Activated CD4-positive, alpha-beta memory T cell treated with anti-CD3 and anti-CD28 coated beads for 36 hours (primary cell): ENCODE data around the gene CCN5. TPM values are rescaled to one million over a fixed set of nuclear protein-coding genes. Genes with fewer than 3 reads are reported as not detected.
"Not testable (repeated sequence)": the region's sequence is repeated elsewhere in the genome, so short reads cannot be mapped to it uniquely, and the experiment has no call there.

Source experiments
- CTCF ChIA-PET: fragments of 350-600 bp; sonication (Branson Sonifier 250); formaldehyde crosslinking; loops from one replicate; lab custom pipeline; 2021; ENCODE audit warnings: antibody characterized with exemption, inconsistent platforms; lab: Charles Lee
- POLR2A ChIA-PET: fragments of 350-600 bp; sonication (Branson Sonifier 250); formaldehyde crosslinking; loops from one replicate; lab custom pipeline; 2021; ENCODE audit warnings: antibody characterized with exemption; lab: Charles Lee
- DNase-seq: peaks from one replicate; pipeline ENCODE4 v3.0.0-alpha.2; 2020
- H3K27ac Mint-ChIP-seq: one replicate; pipeline ENCODE4 v1.8.0; 2021; ENCODE audit warnings: mixed read lengths
- H3K27me3 Mint-ChIP-seq: one replicate; pipeline ENCODE4 v1.8.0; 2021; ENCODE audit warnings: mixed read lengths
- H3K36me3 Mint-ChIP-seq: one replicate; pipeline ENCODE4 v1.8.0; 2021; ENCODE audit warnings: mixed read lengths
- H3K4me1 Mint-ChIP-seq: one replicate; pipeline ENCODE4 v1.8.0; 2021; ENCODE audit warnings: low read depth, mixed read lengths
- H3K4me3 Mint-ChIP-seq: one replicate; pipeline ENCODE4 v1.8.0; 2021; ENCODE audit warnings: mild to moderate bottlenecking, mixed read lengths
- H3K9me3 Mint-ChIP-seq: one replicate; pipeline ENCODE4 v1.8.0; 2021; ENCODE audit warnings: mixed read lengths
- intact Hi-C: fragments of 100-400 bp; cut with micrococcal nuclease; formaldehyde crosslinking; loops from one replicate; pipeline ENCODE4 v1.15.1; 2023
- total RNA-seq, 2 experiments: library from RNA; stranded (reverse); gene quantifications; one replicate each; pipeline ENCODE4 v1.2.3, GENCODE V29; 2021

The CCN5 gene, protein sequence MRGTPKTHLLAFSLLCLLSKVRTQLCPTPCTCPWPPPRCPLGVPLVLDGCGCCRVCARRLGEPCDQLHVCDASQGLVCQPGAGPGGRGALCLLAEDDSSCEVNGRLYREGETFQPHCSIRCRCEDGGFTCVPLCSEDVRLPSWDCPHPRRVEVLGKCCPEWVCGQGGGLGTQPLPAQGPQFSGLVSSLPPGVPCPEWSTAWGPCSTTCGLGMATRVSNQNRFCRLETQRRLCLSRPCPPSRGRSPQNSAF
- total RNA-seq, result not detected

DNA sequence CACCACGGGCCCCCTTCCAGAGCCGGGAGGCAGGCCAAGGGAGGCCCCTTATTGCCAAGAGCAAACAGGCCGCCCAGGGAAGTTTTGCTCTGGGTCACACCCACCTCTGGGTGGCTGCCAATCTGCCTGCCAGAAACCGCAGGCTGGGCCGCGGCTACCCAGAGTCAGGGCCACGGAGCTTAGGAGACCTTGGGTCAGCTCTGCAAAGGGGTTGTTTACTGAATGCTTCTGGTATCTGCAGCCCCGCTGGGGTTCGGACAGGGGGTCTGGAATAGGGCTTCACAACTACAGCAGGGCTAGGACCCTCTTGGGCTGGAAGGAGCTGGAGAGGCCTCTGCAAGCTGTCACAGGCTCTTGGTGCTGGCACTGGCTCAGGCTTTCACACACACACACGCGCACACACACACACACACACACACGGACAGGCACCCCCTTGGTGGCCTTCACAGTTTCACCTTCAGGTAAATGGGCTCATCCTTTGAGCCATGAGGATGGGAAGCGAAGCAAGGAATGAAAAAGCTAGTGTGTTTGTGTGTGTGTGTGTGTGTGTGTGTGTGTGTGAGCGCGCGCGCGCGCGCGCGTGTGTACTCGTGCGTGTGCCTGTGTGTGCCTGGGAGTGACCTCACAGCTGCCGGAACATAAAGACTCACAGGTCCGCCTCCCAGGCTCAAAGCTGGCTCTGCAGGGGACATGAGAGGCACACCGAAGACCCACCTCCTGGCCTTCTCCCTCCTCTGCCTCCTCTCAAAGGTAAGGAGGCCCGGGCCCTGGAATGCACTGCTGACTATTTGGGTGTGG, at the start of gene CCN5:
CCN5 (plus strand) TSS at position 669 of the 798 bp plus-strand sequence; CDS start at position 691, 22 bp downstream.
- Mint-ChIP-seq H3K27ac (no peak within 1 kb of the TSS), H3K36me3 (no peaks in the 10 kb centered on the region)
- CTCF ChIA-PET, result no interaction called here

DNA sequence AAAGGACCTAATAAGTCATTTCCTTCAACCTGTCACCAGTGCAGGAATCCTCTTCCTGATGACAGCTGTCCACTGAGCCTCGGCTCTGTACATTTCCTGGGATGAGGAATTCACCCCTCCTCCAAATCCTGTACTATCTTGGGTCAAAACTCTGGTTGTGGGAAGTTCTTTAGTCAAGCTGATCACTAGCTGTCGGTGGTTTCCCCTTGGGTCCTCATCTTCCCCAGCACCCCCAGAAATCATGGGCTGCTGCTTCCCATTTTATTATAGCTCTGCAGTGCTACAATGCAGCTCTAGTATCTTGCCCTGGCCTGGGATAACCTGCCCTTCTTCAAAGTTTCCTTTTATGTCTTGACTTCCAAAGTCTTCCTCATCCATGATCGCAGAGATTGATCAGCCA, 49.1 kb upstream of the CCN5 start:
- H3K27ac Mint-ChIP-seq, result no peak overlapping the region
- ChIA-PET CTCF (interaction anchor here (1.0 to 1.2 kb wide), 2 partner anchors 18 to 20 kb away, joined by 4 read pairs; no protein-coding TSS in a partner anchor), POLR2A (no interaction called here)
- DNase-seq, result no peak
- H3K27me3 Mint-ChIP-seq, result no peaks in the 10 kb centered on the region
- H3K9me3 Mint-ChIP-seq, result no peaks in the 10 kb centered on the region
- peaks cover 13% of the 10 kb centered on the region for H3K4me1 Mint-ChIP-seq
- intact Hi-C loops, result no loop called here
- H3K36me3 Mint-ChIP-seq, result no peaks in the 10 kb centered on the region
- H3K4me3 Mint-ChIP-seq, result no peak overlapping the region

More for the DNA sequence above, at the start of gene CCN5:
- no peaks in the 10 kb centered on the region for H3K4me1 Mint-ChIP-seq
- H3K4me3 Mint-ChIP-seq, result no peak within 1 kb of the TSS
- H3K27me3 Mint-ChIP-seq, result peaks cover 1% of the 10 kb centered on the region
- intact Hi-C loops, result no loop called here
- POLR2A ChIA-PET, result no interaction called here
- DNase-seq, result no peak
- H3K9me3 Mint-ChIP-seq, result no peaks in the 10 kb centered on the region

DNA sequence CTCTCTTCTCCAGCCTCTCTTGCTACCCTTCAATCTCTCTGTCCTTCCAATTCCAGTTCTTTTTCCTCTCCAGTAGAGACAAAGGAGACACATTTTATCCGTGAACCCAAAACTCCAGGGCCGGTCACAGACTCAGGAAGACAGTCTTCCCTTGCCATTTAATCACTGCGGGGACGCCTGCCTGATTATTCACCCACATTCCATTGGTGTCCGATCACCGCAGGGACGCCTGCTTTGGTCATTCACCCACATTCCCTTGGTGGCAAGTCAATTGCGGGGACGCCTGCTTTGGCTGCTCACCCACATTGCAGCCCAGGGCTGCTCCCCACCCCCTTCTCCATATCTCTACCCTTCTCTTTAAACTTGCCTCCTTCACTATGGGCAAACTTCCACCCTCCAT, 44.3 kb upstream of the CCN5 start:
- H3K36me3 Mint-ChIP-seq, POLR2A ChIA-PET, H3K27ac Mint-ChIP-seq, H3K9me3 Mint-ChIP-seq, DNase-seq, CTCF ChIA-PET, H3K27me3 Mint-ChIP-seq: not testable (repeated sequence)
- peak overlapping the region; percentile 71 for H3K4me3 Mint-ChIP-seq
- intact Hi-C loops, result loop anchor here (2.0 kb wide), 1 partner anchor 20 kb away; the partner anchor contains the start of gene ADA
- peaks cover 27% of the 10 kb centered on the region for H3K4me1 Mint-ChIP-seq

DNA sequence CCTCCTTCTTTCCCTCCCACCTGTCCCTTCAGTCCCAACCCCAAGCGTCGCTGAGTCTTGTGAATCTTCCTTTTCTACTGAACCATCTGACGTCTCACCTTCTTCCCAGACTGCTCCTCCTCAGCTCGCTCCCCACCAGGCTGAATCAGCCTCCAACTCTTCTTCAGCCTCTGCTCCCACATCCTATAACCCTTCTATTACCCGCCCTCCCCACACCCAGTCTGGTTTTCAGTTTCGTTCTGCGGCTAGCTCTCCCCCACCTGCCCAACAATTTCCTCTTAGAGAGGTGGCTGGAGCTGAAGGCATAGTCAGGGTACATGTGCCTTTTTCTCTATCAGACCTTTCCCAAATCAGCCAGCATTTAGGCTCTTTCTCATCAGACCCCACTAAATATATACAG, 43.6 kb upstream of the CCN5 start:
- Mint-ChIP-seq H3K4me1 (peaks cover 27% of the 10 kb centered on the region), H3K27ac (peak overlapping the region; percentile 57), H3K4me3 (peak overlapping the region; percentile 71)
- ChIA-PET CTCF (interaction anchor here (0.8 to 2.2 kb wide), 4 partner anchors 11 to 62 kb away, joined by 3 to 15 read pairs (median 7); no protein-coding TSS in a partner anchor), POLR2A (interaction anchor here (1.6 kb wide), 1 partner anchor 27 kb away, joined by 4 read pairs; no protein-coding TSS in a partner anchor)
- peak; percentile 86 for DNase-seq
- not testable (repeated sequence) for H3K9me3 Mint-ChIP-seq, H3K36me3 Mint-ChIP-seq, H3K27me3 Mint-ChIP-seq
- intact Hi-C loops, result loop anchor here (2.0 kb wide), 1 partner anchor 21 kb away; the partner anchor contains the start of gene ADA

DNA sequence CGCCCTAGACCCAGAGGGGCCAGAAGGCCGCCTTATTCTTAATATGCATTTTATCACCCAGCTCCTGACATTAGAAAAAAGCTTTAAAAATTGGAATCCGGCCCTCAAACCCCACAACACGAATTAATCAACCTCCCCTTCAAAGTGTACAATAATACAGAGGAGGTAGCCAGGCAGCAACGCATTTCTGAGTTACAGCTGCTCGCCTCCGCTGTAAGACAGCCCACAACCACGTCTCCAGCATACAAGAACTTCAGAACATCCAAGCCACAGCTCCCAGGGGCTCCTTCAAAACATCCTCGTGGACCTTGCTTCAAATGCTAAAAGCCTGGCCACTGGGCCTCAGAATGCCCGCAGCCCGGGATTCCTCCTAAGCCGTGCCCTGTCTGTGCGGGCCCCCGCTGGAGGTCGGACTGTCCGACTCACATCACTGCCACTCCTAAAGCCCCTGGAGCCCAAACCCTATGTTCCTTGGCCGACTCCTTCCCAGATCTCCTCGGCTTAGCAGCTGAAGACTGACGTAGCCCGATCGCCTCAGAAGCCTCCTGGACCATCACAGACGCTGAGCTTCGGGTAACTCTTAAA, 42.8 kb upstream of the CCN5 start:
- not testable (repeated sequence) for H3K27ac Mint-ChIP-seq

DNA sequence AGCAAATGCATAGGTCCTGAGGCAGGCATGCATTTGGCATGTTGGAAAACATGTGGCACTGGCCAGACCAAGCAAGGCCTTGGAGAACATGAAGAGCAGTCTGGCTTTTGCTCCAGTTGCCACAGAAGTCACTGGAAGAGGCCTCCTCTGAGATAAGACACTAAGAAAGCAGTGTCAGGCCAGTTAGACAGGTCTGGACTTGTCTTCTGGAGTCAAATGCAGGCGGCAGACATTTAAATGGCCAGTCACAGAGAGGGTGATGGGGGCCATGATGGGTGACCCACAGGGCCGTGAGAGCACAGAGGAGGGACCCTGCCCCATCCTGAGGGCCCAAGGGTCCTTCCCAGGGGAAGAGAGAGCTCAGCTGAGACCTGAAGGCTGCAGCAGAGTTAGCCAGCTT, 36.9 kb upstream of the CCN5 start:
- intact Hi-C loops, result no loop called here

More for the DNA sequence above, 42.8 kb upstream of the CCN5 start:
- DNase-seq, H3K36me3 Mint-ChIP-seq, H3K27me3 Mint-ChIP-seq, H3K4me3 Mint-ChIP-seq, intact Hi-C loops, H3K9me3 Mint-ChIP-seq: not testable (repeated sequence)
- ChIA-PET POLR2A (interaction anchor here (1.6 kb wide), 1 partner anchor 28 kb away, joined by 4 read pairs; no protein-coding TSS in a partner anchor), CTCF (interaction anchor here (0.8 to 2.2 kb wide), 4 partner anchors 10 to 61 kb away, joined by 3 to 15 read pairs (median 7); no protein-coding TSS in a partner anchor)
- H3K4me1 Mint-ChIP-seq, result peaks cover 27% of the 10 kb centered on the region

DNA sequence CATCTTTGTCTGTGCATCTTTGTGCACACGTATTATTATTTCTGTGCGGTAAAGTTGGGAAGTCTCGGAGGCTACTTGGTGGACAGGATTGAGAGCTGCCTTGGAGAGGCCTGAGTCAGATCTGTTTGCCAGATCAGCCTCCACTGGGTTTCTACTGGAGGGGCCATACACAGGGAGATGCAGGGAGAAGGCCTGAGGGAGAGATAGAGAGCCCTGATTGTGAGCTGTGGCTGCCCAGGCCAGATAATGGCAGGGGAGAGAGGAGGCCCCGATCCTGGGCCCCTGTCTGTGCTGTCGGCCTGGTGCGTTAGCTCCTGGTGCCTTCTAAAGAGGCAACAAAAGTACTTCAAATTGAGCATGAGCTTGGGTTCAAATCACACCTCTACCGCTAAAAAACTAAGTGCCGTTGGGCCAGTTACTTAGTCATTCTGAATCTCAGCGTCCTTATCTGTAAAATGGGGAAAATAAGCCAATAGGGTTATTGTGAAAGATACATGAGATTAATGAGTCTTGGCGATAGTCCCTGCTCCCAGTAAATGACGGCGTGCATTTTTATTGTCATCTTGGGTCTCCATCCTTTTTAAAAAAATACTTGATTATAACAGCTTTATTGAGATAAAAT, 36.1 kb upstream of the CCN5 start:
- intact Hi-C loops, result no loop called here
- H3K27ac Mint-ChIP-seq, result no peak overlapping the region
- H3K27me3 Mint-ChIP-seq, result no peaks in the 10 kb centered on the region
- no peaks in the 10 kb centered on the region for H3K9me3 Mint-ChIP-seq
- H3K4me3 Mint-ChIP-seq, result no peak overlapping the region
- ChIA-PET POLR2A (no interaction called here), CTCF (no interaction called here)
- no peaks in the 10 kb centered on the region for H3K36me3 Mint-ChIP-seq
- no peaks in the 10 kb centered on the region for H3K4me1 Mint-ChIP-seq
- no peak for DNase-seq

More for the DNA sequence above, 36.9 kb upstream of the CCN5 start:
- H3K4me1 Mint-ChIP-seq, result no peaks in the 10 kb centered on the region
- no peak for DNase-seq
- no peaks in the 10 kb centered on the region for H3K36me3 Mint-ChIP-seq
- no peak overlapping the region for H3K4me3 Mint-ChIP-seq
- H3K27ac Mint-ChIP-seq, result no peak overlapping the region
- no peaks in the 10 kb centered on the region for H3K27me3 Mint-ChIP-seq
- ChIA-PET CTCF (no interaction called here), POLR2A (no interaction called here)
- no peaks in the 10 kb centered on the region for H3K9me3 Mint-ChIP-seq

DNA sequence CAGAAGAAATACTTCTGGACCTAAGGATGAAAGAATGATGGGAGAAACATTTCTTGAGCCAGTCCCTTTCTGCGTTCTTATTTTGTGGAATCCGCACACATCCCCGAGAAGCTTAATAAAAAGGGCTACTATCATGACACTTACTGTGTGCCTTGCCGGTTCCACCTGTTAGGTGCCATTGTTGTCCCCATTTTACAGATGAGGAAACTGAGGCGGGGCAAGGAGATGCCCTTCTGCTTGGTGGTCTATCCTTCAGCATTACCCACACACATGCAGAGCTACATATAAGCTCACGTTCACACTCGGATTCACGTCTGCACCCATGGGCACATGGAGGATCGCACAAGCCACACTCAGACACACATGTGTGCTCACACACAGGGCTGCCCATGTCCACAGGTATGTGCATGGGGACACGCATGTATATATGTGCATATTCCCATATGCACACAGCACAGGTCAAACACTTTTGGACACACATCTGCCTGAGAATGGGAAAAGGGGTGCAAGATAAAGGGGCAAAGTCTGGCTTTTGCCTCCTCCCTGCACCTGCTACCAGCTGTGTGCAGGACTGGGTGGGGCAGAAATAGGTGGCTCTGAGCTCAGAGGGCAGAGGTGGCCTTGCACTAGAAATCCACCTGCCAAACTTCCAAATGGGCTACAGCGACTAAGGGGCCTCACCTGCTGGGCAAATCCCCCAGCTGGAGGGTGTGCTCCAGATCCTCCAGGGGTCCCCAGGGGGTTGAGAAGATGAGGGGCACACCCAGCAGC, 33.2 kb upstream of the CCN5 start:
- Mint-ChIP-seq H3K27ac (no peak overlapping the region), H3K4me3 (no peak overlapping the region), H3K36me3 (no peaks in the 10 kb centered on the region), H3K27me3 (peaks cover 2% of the 10 kb centered on the region), H3K9me3 (no peaks in the 10 kb centered on the region), H3K4me1 (peaks cover 5% of the 10 kb centered on the region)
- CTCF ChIA-PET, result interaction anchor here (1.1 to 8.8 kb wide), 9 partner anchors 10 to 185 kb away, joined by 3 to 92 read pairs (median 15); partner anchors contain the start of gene KCNK15
- POLR2A ChIA-PET, result no interaction called here
- DNase-seq, result no peak
- intact Hi-C loops, result no loop called here

DNA sequence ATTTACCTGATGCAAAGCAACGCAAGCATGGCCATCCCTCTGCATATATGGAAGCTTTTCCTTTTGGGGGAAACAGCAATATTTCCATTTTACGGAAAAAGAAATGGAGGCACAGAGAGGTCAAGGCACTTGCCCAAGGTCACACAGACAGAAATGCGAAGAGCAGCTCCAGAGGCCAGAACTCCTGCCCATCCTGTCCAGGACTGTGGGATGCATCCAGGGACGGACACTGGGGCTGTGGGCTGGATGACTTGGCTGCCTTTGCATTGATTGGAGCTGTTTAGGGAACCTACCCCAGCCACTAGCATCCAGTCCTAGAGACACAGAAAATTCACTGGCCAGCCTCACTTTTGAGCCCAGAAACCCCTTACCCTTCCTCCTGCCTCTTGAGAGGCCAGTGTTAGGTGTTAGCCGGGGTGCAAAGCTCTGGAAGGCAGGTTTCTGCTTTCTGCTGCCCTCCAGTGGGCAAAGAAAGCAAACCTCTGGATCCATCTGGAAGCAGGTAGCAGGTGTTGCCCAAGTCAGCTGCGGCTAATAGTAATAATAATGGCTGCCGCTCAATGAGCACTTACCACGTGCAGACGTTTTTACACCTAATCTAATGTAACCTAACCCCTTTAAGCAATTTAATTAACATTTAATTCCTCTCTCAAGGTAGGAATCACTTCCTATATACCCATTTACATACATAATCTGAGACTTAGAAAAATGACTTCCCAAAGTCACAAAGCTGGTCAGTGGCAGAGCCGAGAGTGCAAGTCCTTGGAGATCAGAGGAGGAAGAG, 31.7 kb upstream of the CCN5 start:
- Mint-ChIP-seq H3K9me3 (no peaks in the 10 kb centered on the region), H3K27me3 (peaks cover 5% of the 10 kb centered on the region), H3K27ac (no peak overlapping the region), H3K4me3 (no peak overlapping the region), H3K4me1 (peaks cover 5% of the 10 kb centered on the region), H3K36me3 (no peaks in the 10 kb centered on the region)
- peak; percentile 58 for DNase-seq
- intact Hi-C loops, result no loop called here
- ChIA-PET POLR2A (interaction anchor here (1.5 kb wide), 1 partner anchor 33 kb away, joined by 4 read pairs; no protein-coding TSS in a partner anchor), CTCF (interaction anchor here (0.8 to 8.8 kb wide), 33 partner anchors 9 to 466 kb away, joined by 3 to 92 read pairs (median 5); partner anchors contain the start of gene KCNK15)
